HG02938 (cell line): ENCODE data around the gene KBTBD12.

ENCODE experiments used
- ATAC-seq: cut with Tn5 transposase; IDR thresholded peaks from one replicate; pipeline ENCODE4 v1.9.1; 2021; ENCODE audit warnings: mild to moderate bottlenecking, moderate library complexity; ENCODE audit not compliant: unreplicated experiment

KBTBD12 gene

GRCh38 chr3:127949446-127950055 is 34.5 kb downstream of the KBTBD12 start:
- no peak for ATAC-seq

- ATAC-seq, result no peak
Observed at GRCh38 chr3:127951276-127951675, 36.2 kb downstream of the KBTBD12 start.

- no peak for ATAC-seq
Observed at GRCh38 chr3:127953091-127954035, 38.3 kb downstream of the KBTBD12 start.

- no peak for ATAC-seq
Observed at GRCh38 chr3:127954640-127955039, 39.6 kb downstream of the KBTBD12 start.

- no peak for ATAC-seq
Observed at GRCh38 chr3:127955728-127956127, 40.7 kb downstream of the KBTBD12 start.

GRCh38 chr3:127959041-127959440 is 44.0 kb downstream of the KBTBD12 start:
- ATAC-seq, result no peak

GRCh38 chr3:127959873-127960272 is 44.8 kb downstream of the KBTBD12 start:
- ATAC-seq, result no peak

DNA sequence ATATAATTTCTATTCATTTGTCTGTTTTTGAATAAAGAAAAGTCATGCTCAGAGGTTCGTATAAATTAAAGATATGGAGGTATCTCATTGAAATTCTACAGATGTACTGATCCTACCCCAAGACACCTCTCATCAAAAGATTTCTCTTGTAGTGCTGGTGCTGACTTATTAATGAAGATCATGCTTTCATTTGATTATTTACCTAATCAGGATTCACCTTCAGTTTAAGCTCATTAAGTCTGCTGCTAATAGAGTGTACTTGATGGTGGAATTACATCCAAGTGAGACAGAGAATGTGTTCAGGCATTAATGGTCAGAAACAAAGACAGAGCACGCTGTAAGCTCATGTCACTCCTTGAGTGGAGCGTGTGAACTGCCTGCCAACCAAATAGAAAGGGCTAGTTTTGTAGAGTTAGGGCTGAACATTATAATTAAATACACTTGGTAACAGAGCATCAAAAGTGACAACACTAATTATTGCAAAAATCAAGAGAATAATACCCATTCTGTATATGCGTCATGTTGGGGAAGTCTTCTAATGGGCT is 45.5 kb downstream of the KBTBD12 start:
- ATAC-seq, result no peak

DNA sequence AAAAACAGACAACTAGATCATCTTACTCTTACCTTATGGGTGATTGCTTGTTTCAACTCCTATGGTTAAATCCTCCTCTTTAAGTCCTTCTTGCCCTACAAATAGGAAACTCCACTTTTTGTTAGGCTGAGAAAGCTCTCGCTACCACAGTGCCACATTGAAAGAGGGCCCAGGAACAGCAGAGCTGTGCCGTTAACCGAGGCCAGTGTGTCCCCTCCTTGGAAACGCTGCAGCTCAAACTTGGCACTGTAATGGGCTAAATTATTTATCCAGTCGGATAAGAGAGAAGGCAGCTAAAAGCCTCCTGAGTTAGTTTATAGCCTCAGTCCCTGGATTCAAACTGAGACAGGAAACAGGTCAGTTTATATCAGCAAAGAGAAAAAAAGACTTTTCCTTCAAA is 46.1 kb downstream of the KBTBD12 start:
- ATAC-seq, result no peak

- no peak for ATAC-seq
Observed at GRCh38 chr3:127961963-127962362, 46.9 kb downstream of the KBTBD12 start.

DNA sequence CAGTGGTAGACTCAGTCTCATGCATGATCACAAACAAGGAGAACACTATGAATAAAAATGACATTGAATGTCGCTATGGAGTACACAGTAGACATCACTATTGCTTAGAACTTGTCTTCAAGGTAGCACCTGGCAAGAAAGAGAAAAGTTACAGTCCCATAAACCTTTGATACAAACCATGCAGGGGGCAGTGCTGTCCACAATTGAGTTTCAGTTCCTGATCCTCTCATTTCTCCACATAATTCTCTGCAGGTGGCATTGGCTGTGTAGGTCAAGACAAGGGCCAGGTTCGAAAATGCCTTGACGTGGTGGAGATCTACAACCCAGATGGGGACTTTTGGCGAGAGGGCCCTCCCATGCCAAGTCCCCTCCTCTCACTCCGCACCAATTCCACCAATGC is 47.9 kb downstream of the KBTBD12 start:
- ATAC-seq, result no peak

- no peak for ATAC-seq
Observed at GRCh38 chr3:127964053-127964452, 49.0 kb downstream of the KBTBD12 start.

- no peak for ATAC-seq
Observed at GRCh38 chr3:127964816-127965215, 49.8 kb downstream of the KBTBD12 start.

DNA sequence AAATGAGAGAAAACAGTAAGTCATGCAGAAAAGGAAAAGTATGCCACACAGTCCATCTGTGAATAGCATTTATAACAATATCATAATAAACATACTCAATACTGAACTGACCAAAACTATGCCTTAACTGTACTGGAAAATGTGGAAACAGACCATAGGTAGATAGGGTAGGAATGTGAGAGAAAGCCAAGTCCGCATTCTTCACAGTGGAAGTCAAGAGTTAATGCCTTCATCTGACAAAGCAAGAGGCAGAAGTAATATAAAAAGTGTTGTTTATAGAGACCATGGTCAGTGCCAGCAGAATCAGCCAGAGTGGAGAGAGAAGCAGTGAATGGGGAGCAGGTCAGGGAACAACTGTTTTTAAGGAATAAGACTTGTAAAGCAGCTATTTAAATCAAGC is 52.3 kb downstream of the KBTBD12 start:
- ATAC-seq, result no peak

GRCh38 chr3:127970966-127971592 is 56.0 kb downstream of the KBTBD12 start:
- ATAC-seq, result no peak

- no peak for ATAC-seq
Observed at GRCh38 chr3:127974226-127974625, 59.2 kb downstream of the KBTBD12 start.

GRCh38 chr3:127975153-127976029 is 60.4 kb downstream of the KBTBD12 start:
- ATAC-seq, result no peak

- ATAC-seq, result no peak
Observed at GRCh38 chr3:127978636-127979035, 63.6 kb downstream of the KBTBD12 start.

DNA sequence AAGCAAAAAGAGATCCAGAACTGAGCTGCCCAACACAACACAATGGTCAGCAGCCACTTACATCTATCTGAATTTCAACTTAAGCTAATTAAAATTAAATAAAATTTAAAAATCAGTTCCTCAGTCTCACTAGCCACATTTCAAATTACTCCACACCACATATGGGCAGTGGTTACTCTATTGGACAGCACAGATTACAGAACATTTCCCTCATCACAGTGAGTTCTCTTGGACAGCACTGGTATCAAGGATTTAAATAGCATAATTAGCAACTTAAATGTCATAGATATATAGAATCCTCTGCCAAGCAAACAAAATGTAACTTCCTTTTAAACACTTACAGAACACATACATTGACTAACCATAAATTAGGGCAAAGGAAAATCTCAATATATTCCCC is 64.4 kb downstream of the KBTBD12 start:
- ATAC-seq, result no peak

DNA sequence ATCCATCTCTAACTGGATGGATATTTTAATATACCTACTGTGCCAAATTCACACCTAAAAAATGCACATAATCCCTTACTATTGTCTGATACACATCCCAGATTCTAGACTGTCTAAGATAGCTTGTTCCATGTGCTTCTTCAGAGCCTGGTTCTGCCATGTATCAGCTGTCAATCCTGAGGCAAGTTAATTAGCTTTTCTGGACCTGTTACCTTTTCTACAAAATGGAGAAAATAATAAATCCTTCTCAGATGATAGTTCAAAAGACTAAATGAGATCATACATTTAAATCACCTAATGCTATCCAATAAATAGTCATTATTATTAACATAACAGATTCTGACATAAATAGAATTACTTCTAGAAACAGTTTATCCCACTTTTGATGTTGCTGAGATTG is 66.1 kb downstream of the KBTBD12 start:
- no peak for ATAC-seq

DNA sequence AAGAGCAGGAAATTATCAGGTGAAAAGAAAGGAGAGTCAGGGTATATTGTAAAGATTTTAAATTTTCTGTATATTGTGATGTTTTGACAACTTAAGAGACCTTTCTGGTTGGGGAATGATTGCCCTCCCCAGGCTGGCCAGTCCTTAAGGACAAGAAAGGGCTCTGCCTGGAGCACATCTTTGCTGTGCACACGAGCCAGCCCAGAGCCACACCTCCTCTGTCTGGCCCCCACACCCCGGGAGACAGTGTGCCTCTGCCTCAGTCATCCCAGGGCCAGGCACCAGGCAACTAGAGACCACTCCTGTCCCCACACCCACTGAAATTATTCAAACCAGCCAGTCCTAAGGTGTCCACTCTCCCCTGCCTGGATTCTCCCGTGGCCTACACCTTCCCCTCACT is 67.1 kb downstream of the KBTBD12 start:
- no peak for ATAC-seq
